Natural killer cell (primary cell): ENCODE results near the gene CHSY3. TPM values are rescaled to one million over a fixed set of nuclear protein-coding genes. Genes with fewer than 3 reads are reported as not detected.

Experiments
- ATAC-seq, 3 donors: fragments of 150-1000 bp in 2 of 3; fragments of 200-7000 bp in 1 of 3; cut with Tn5 transposase; 1 replicate in 1 of 3; 2 replicates in 2 of 3; pipeline ENCODE4 v1.10.0; 2021; ENCODE audit warnings: mild to moderate bottlenecking in 2 of 3, moderate library complexity in 2 of 3
- DNase-seq, 2 donors: peaks; one replicate each; pipeline versions ENCODE4 v3.0.0 to v3.0.0-alpha.2; 2013 to 2021; ENCODE audit warnings: mixed read lengths in 1 of 2
- H3K27ac ChIP-seq: one replicate; pipeline ENCODE4 v1.5.1; 2013; ENCODE audit warnings: mild to moderate bottlenecking, low read length
- H3K27me3 ChIP-seq: one replicate; pipeline ENCODE4 v1.6.1; 2013; ENCODE audit warnings: low read length; ENCODE audit not compliant: control insufficient read depth, insufficient read depth
- H3K36me3 ChIP-seq: one replicate; pipeline ENCODE4 v1.6.1; 2013; ENCODE audit warnings: low read length; ENCODE audit not compliant: control insufficient read depth, insufficient read depth
- H3K4me1 ChIP-seq: one replicate; pipeline ENCODE4 v1.6.1; 2013; ENCODE audit warnings: low read length; ENCODE audit not compliant: control insufficient read depth, insufficient read depth
- H3K4me3 ChIP-seq: one replicate; pipeline ENCODE4 v1.5.1; 2013; ENCODE audit warnings: low read length
- H3K9me3 ChIP-seq: one replicate; pipeline ENCODE4 v1.6.1; 2013; ENCODE audit warnings: low read length; ENCODE audit not compliant: control insufficient read depth, insufficient read depth
- H3K27ac Mint-ChIP-seq, 2 donors: one replicate each; pipeline ENCODE4 v1.8.0; 2022; ENCODE audit warnings: mild to moderate bottlenecking in 2 of 2, mixed read lengths in 2 of 2, moderate library complexity in 1 of 2
- H3K27me3 Mint-ChIP-seq, 2 donors: one replicate each; pipeline ENCODE4 v1.8.0; 2022; ENCODE audit warnings: low read depth in 2 of 2, mixed read lengths in 2 of 2
- H3K36me3 Mint-ChIP-seq: one replicate; pipeline ENCODE4 v1.8.0; 2022; ENCODE audit warnings: mixed read lengths
- H3K4me1 Mint-ChIP-seq, 2 donors: one replicate each; pipeline ENCODE4 v1.8.0; 2022; ENCODE audit warnings: mixed read lengths in 2 of 2
- H3K4me3 Mint-ChIP-seq: one replicate; pipeline ENCODE4 v1.8.0; 2022; ENCODE audit warnings: mild to moderate bottlenecking, moderate library complexity, mixed read lengths
- H3K9me3 Mint-ChIP-seq, 2 donors: one replicate each; pipeline ENCODE4 v1.8.0; 2022; ENCODE audit warnings: mixed read lengths in 2 of 2
- CTCF ChIP-seq: fragments of 200-600 bp; IDR thresholded peaks from one replicate; pipeline ENCODE4 v1.8.0; 2022; ENCODE audit warnings: antibody characterized with exemption
- WGBS: methylation state at CpG from one replicate; pipeline ENCODE4 v1.1.7; 2013; ENCODE audit warnings: missing lambda C conversion rate; ENCODE audit not compliant: insufficient coverage; 5-methylcytosine and 5-hydroxymethylcytosine counted together
- intact Hi-C: fragments of 100-400 bp; cut with micrococcal nuclease; formaldehyde crosslinking; loops from one replicate; pipeline ENCODE4 v1.14.2; 2022
- total RNA-seq, 4 donors: library from RNA; stranded (reverse); fragments of 120-200 nt in 1 of 4; gene quantifications; one replicate each; pipeline versions ENCODE4 v1.2.3 to v1.2.4, GENCODE V29; 2013 to 2022

Gene CHSY3
- total RNA-seq, 3 donors from 2014 or later (not counting 1 experiment from before 2014, with no cell fraction given), result 0.18 to 2.3 (median 2.3) TPM

GRCh38 chr5:130092991-130093390, 188.7 kb downstream of the CHSY3 start:
- H3K27ac ChIP-seq, result no peak overlapping the region
- Mint-ChIP-seq H3K36me3 (no peaks in the 10 kb centered on the region), H3K27ac (no peak overlapping the region)

GRCh38 chr5:130096483-130096882, 192.2 kb downstream of the CHSY3 start:
- H3K27ac Mint-ChIP-seq, result no peak overlapping the region
- H3K9me3 Mint-ChIP-seq, result peaks cover 0 to 2% of the 10 kb centered on the region in 2 donors
- H3K4me1 Mint-ChIP-seq, result no peaks in the 10 kb centered on the region
- Histone ChIP-seq H3K36me3 (no peaks in the 10 kb centered on the region), H3K27ac (no peak overlapping the region), H3K9me3 (no peaks in the 10 kb centered on the region), H3K4me1 (no peaks in the 10 kb centered on the region), H3K27me3 (no peaks in the 10 kb centered on the region), H3K4me3 (no peak overlapping the region)
- intact Hi-C loops, result no loop called here
- ATAC-seq, result no peak
- no peak overlapping the region for H3K4me3 Mint-ChIP-seq
- no peaks in the 10 kb centered on the region for H3K36me3 Mint-ChIP-seq
- no peak for TF ChIP-seq CTCF
- 100% methylated on average over 1 of the region's 2 CpGs for WGBS
- H3K27me3 Mint-ChIP-seq, result no peaks in the 10 kb centered on the region
- DNase-seq, result no peak

More at GRCh38 chr5:130092991-130093390, 188.7 kb downstream of the CHSY3 start:
- no peak for ATAC-seq
- no peak for DNase-seq
- no peaks in the 10 kb centered on the region for H3K27me3 ChIP-seq
- no peak overlapping the region for H3K4me3 ChIP-seq
- Mint-ChIP-seq H3K4me1 (no peaks in the 10 kb centered on the region), H3K9me3 (peaks cover 2 to 5% of the 10 kb centered on the region in 2 donors), H3K4me3 (no peak overlapping the region), H3K27me3 (no peaks in the 10 kb centered on the region)
- no peaks in the 10 kb centered on the region for H3K9me3 ChIP-seq
- no peak for TF ChIP-seq CTCF
- intact Hi-C loops, result no loop called here
- no peaks in the 10 kb centered on the region for H3K4me1 ChIP-seq
- no peaks in the 10 kb centered on the region for H3K36me3 ChIP-seq

GRCh38 chr5:130099008-130099407, 194.7 kb downstream of the CHSY3 start:
- H3K27ac ChIP-seq, result no peak overlapping the region
- WGBS, result no CpG with 5 or more reads among the region's 2 CpGs
- DNase-seq, result no peak
- no peak for ATAC-seq
- TF ChIP-seq CTCF, result no peak
- Mint-ChIP-seq H3K4me1 (no peaks in the 10 kb centered on the region), H3K27ac (no peak overlapping the region), H3K4me3 (no peak overlapping the region), H3K27me3 (no peaks in the 10 kb centered on the region), H3K36me3 (no peaks in the 10 kb centered on the region), H3K9me3 (no peaks in the 10 kb centered on the region)
- no peaks in the 10 kb centered on the region for H3K27me3 ChIP-seq
- H3K4me1 ChIP-seq, result no peaks in the 10 kb centered on the region
- intact Hi-C loops, result no loop called here
- no peaks in the 10 kb centered on the region for H3K9me3 ChIP-seq
- no peaks in the 10 kb centered on the region for H3K36me3 ChIP-seq
- no peak overlapping the region for H3K4me3 ChIP-seq

- no peak overlapping the region for H3K27ac ChIP-seq
- no peaks in the 10 kb centered on the region for H3K9me3 ChIP-seq
- 66% methylated on average over 3 of the region's 3 CpGs for WGBS
- H3K36me3 ChIP-seq, result no peaks in the 10 kb centered on the region
- no peaks in the 10 kb centered on the region for H3K9me3 Mint-ChIP-seq
- H3K27ac Mint-ChIP-seq, result no peak overlapping the region
- H3K4me3 ChIP-seq, result no peak overlapping the region
- DNase-seq, result no peak
- H3K4me1 ChIP-seq, result no peaks in the 10 kb centered on the region
- H3K36me3 Mint-ChIP-seq, result no peaks in the 10 kb centered on the region
- H3K27me3 Mint-ChIP-seq, result no peaks in the 10 kb centered on the region
- intact Hi-C loops, result no loop called here
- no peak for TF ChIP-seq CTCF
- no peak for ATAC-seq
- H3K4me1 Mint-ChIP-seq, result no peaks in the 10 kb centered on the region
- H3K4me3 Mint-ChIP-seq, result no peak overlapping the region
- no peaks in the 10 kb centered on the region for H3K27me3 ChIP-seq
Observed at GRCh38 chr5:130102375-130102774, 198.1 kb downstream of the CHSY3 start.
